B cell (primary cell): Measurements from ENCODE around the gene LAMA2. TPM values are rescaled to one million over a fixed set of nuclear protein-coding genes. Genes with fewer than 3 reads are reported as not detected.
A peak's percentile ranks its signal among the peaks of the same experiment; 100 is the strongest.

Source experiments
- ATAC-seq: fragments of 200-7000 bp; cut with Tn5 transposase; one replicate; pipeline ENCODE4 v1.10.0; 2021; ENCODE audit warnings: low read depth, mild to moderate bottlenecking, moderate number of reproducible peaks, moderate library complexity
- CTCF ChIA-PET: fragments of 350-600 bp; sonication (Branson Sonifier 250); formaldehyde crosslinking; loops from one replicate; lab custom pipeline; 2021; ENCODE audit warnings: antibody characterized with exemption, inconsistent platforms; lab: Charles Lee
- POLR2A ChIA-PET: fragments of 350-600 bp; sonication (Branson Sonifier 250); formaldehyde crosslinking; loops from one replicate; lab custom pipeline; 2021; ENCODE audit warnings: antibody characterized with exemption; lab: Charles Lee
- DNase-seq: peaks from one replicate; pipeline ENCODE4 v3.0.0; 2013
- H2AFZ ChIP-seq: 2 replicates; pipeline ENCODE4 v1.6.1; 2012; ENCODE audit warnings: mild to moderate bottlenecking, low read depth, low read length; ENCODE audit not compliant: insufficient read depth, poor library complexity, severe bottlenecking
- H3K27ac ChIP-seq, 2 donors: 1 replicate in 1 of 2; 2 replicates in 1 of 2; pipeline ENCODE4 v1.5.1; 2012 to 2013; ENCODE audit warnings: low read length in 2 of 2, mild to moderate bottlenecking in 2 of 2, moderate library complexity in 1 of 2
- H3K27me3 ChIP-seq, 4 experiments: fragments of 200-600 bp in 1 of 4; sonication (generic) in 1 of 4; replicated peaks in 1 of 4; 1 replicate in 2 of 4; 2 replicates in 2 of 4; pipeline versions ENCODE4 v1.6.1 to v1.7.0; 2013 to 2016; ENCODE audit warnings: low read length in 3 of 4, mild to moderate bottlenecking in 2 of 4, mixed read lengths in 1 of 4, moderate library complexity in 1 of 4; ENCODE audit not compliant: insufficient read depth in 4 of 4, control insufficient read depth in 3 of 4; ENCODE audit errors: control extremely low read depth in 1 of 4
- H3K36me3 ChIP-seq, 2 experiments: replicated peaks in 1 of 2; 1 replicate in 1 of 2; 2 replicates in 1 of 2; pipeline versions ENCODE4 v1.6.1 to v1.7.1; 2013; ENCODE audit warnings: low read length in 1 of 2; ENCODE audit not compliant: insufficient read depth in 2 of 2, control insufficient read depth in 1 of 2; ENCODE audit errors: control extremely low read depth in 1 of 2, extremely low read depth in 1 of 2
- H3K4me1 ChIP-seq, 2 donors: fragments of 200-600 bp in 1 of 2; sonication (generic) in 1 of 2; 1 replicate in 1 of 2; 2 replicates in 1 of 2; pipeline versions ENCODE4 v1.5.1 to v1.6.1; 2013 to 2017; ENCODE audit warnings: low read length in 2 of 2; ENCODE audit not compliant: control insufficient read depth in 2 of 2, insufficient read depth in 2 of 2
- H3K4me2 ChIP-seq: replicated peaks from 2 replicates; pipeline ENCODE3; 2012; ENCODE audit warnings: mild to moderate bottlenecking, low read depth, low read length; ENCODE audit not compliant: poor library complexity, severe bottlenecking
- H3K4me3 ChIP-seq, 5 experiments: fragments of 200-600 bp in 1 of 5; sonication (generic) in 1 of 5; 1 replicate in 3 of 5; 2 replicates in 2 of 5; pipeline versions ENCODE4 v1.5.1 to v1.7.0; 2011 to 2016; ENCODE audit warnings: low read length in 4 of 5, mild to moderate bottlenecking in 4 of 5, low read depth in 2 of 5, control low read depth in 1 of 5, moderate library complexity in 1 of 5; ENCODE audit not compliant: insufficient read depth in 1 of 5; ENCODE audit errors: control extremely low read depth in 1 of 5, extremely low read depth in 1 of 5
- H3K79me2 ChIP-seq: fragments of 200-600 bp; sonication (generic); one replicate; pipeline ENCODE4 v1.6.0; 2016; ENCODE audit warnings: low read length; ENCODE audit not compliant: control insufficient read depth, insufficient read depth
- H3K9ac ChIP-seq: fragments of 200-600 bp; sonication (generic); 2 replicates; pipeline ENCODE4 v1.6.1; 2017; ENCODE audit warnings: mild to moderate bottlenecking, low read length, moderate library complexity
- H3K9me3 ChIP-seq, 3 donors: one replicate each; pipeline versions ENCODE4 v1.6.1 to v1.7.1; 2013; ENCODE audit warnings: low read length in 2 of 3; ENCODE audit not compliant: control insufficient read depth in 2 of 3, insufficient read depth in 1 of 3; ENCODE audit errors: control extremely low read depth in 1 of 3
- H4K20me1 ChIP-seq: 2 replicates; pipeline ENCODE4 v1.6.0; 2012; ENCODE audit warnings: mild to moderate bottlenecking, low read length; ENCODE audit not compliant: insufficient read depth, control insufficient read depth, poor library complexity, severe bottlenecking
- H3K27ac Mint-ChIP-seq: one replicate; pipeline ENCODE4 v1.8.0; 2021; ENCODE audit warnings: mixed read lengths
- H3K27me3 Mint-ChIP-seq: one replicate; pipeline ENCODE4 v1.8.0; 2021; ENCODE audit warnings: mixed read lengths
- H3K4me1 Mint-ChIP-seq: one replicate; pipeline ENCODE4 v1.8.0; 2021; ENCODE audit warnings: mixed read lengths
- H3K4me3 Mint-ChIP-seq: one replicate; pipeline ENCODE4 v1.8.0; 2021; ENCODE audit warnings: mixed read lengths
- H3K9me3 Mint-ChIP-seq: one replicate; pipeline ENCODE4 v1.8.0; 2022; ENCODE audit warnings: mixed read lengths; ENCODE audit not compliant: insufficient read depth
- EZH2 ChIP-seq: IDR thresholded peaks from 2 replicates; pipeline ENCODE4 v1.6.1; 2012; ENCODE audit warnings: borderline replicate concordance, low read depth, mild to moderate bottlenecking, moderate library complexity, low read length; ENCODE audit not compliant: insufficient read depth, poor library complexity, severe bottlenecking
- WGBS: methylation state at CpG from one replicate; pipeline ENCODE4 v1.1.5; 2013; ENCODE audit warnings: missing lambda C conversion rate; ENCODE audit not compliant: insufficient coverage; 5-methylcytosine and 5-hydroxymethylcytosine counted together
- intact Hi-C: fragments of 100-400 bp; cut with micrococcal nuclease; formaldehyde crosslinking; loops from one replicate; pipeline ENCODE4 v1.10.0; 2022
- polyA plus RNA-seq: library from polyadenylated mRNA; depleted of rRNA; stranded (reverse); fragments of >200 nt; gene quantifications from 2 replicates; pipeline ENCODE4 v1.2.3, GENCODE V29; 2012
- total RNA-seq, 2 donors: library from RNA; stranded (reverse); fragments of 120-200 nt in 1 of 2; gene quantifications; 1 replicate in 1 of 2; 2 replicates in 1 of 2; pipeline versions ENCODE4 v1.2.3 to v1.2.4, GENCODE V29; 2013 to 2022
- TF ChIP-seq, protein P1 (sequence below): fragments of 200-600 bp; IDR thresholded peaks from one replicate; pipeline ENCODE4 v1.8.0; 2022; ENCODE audit warnings: antibody characterized with exemption, mild to moderate bottlenecking

LAMA2 gene
- total and polyA plus RNA-seq, 2 donors (not counting 1 experiment from before 2014, with no cell fraction given): 0.16 TPM; not detected in 1

DNA sequence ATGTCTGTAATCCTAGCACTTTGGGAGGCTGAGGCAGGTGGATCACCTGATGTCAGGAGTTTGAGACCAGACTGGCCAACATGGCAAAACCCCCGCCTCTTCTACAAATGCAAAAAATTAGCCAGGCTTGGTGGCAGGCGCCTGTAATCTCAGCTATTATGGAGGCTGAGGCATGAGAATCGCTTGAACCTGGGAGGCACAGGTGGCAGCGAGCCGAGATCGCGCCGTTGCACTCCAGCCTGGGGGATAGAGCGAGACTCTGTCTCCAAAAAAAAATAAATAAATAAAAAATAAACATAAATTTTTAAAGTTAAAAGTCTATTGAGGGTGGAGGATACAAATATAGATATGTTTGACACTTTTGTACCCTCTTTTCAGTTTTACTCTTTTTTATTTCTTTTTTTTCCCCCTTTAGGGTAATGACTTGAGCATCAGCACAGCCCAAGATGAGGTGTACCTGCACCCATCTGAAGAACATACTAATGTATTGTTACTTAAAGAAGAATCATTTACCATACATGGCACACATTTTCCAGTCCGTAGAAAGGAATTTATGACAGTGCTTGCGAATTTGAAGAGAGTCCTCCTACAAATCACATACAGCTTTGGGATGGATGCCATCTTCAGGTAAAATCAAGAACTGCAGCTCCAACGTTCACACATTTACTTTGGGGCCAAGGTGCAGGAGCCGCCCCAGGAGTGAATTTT is 368.9 kb downstream of the LAMA2 start:
- 10% methylated on average over 2 of the region's 13 CpGs for WGBS
- TF ChIP-seq EZH2: no peak
- TF ChIP-seq, protein P1, sequence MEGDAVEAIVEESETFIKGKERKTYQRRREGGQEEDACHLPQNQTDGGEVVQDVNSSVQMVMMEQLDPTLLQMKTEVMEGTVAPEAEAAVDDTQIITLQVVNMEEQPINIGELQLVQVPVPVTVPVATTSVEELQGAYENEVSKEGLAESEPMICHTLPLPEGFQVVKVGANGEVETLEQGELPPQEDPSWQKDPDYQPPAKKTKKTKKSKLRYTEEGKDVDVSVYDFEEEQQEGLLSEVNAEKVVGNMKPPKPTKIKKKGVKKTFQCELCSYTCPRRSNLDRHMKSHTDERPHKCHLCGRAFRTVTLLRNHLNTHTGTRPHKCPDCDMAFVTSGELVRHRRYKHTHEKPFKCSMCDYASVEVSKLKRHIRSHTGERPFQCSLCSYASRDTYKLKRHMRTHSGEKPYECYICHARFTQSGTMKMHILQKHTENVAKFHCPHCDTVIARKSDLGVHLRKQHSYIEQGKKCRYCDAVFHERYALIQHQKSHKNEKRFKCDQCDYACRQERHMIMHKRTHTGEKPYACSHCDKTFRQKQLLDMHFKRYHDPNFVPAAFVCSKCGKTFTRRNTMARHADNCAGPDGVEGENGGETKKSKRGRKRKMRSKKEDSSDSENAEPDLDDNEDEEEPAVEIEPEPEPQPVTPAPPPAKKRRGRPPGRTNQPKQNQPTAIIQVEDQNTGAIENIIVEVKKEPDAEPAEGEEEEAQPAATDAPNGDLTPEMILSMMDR: peak; percentile 92
- H3K4me1 ChIP-seq: no peaks in the 10 kb centered on the region
- no peak overlapping the region for H3K4me3 Mint-ChIP-seq
- H2AFZ ChIP-seq: no peak overlapping the region
- H3K27me3 ChIP-seq: no peaks in the 10 kb centered on the region
- ChIA-PET CTCF (interaction anchor here (0.8 to 3.2 kb wide), 11 partner anchors 8 to 1515 kb away, joined by 3 to 12 read pairs (median 6); no protein-coding TSS in a partner anchor), POLR2A (no interaction called here)
- H3K27me3 Mint-ChIP-seq: peaks cover 16% of the 10 kb centered on the region
- no peaks in the 10 kb centered on the region for H3K9me3 Mint-ChIP-seq
- peaks cover 4% of the 10 kb centered on the region for H3K4me1 Mint-ChIP-seq
- no peaks in the 10 kb centered on the region for H3K79me2 ChIP-seq
- no peaks in the 10 kb centered on the region for H3K9me3 ChIP-seq
- DNase-seq (peak; percentile 57), ATAC-seq (peak; percentile 51)
- H4K20me1 ChIP-seq: no peaks in the 10 kb centered on the region
- intact Hi-C loops: loop anchor here (2.0 to 10.0 kb wide), 4 partner anchors 113 to 1515 kb away; no protein-coding TSS in a partner anchor
- no peak overlapping the region for H3K27ac ChIP-seq
- no peak overlapping the region for H3K4me3 ChIP-seq
- H3K9ac ChIP-seq: no peak overlapping the region
- H3K27ac Mint-ChIP-seq: no peak overlapping the region
- H3K36me3 ChIP-seq: no peaks in the 10 kb centered on the region
- H3K4me2 ChIP-seq: no peak overlapping the region
